GM19328 (cell line): ENCODE data around the gene PIK3CA.

ENCODE experiments used
- ATAC-seq: cut with Tn5 transposase; IDR thresholded peaks from one replicate; pipeline ENCODE4 v1.9.1; 2021; ENCODE audit warnings: mild to moderate bottlenecking, moderate library complexity; ENCODE audit not compliant: unreplicated experiment

The PIK3CA gene

GRCh38 chr3:179156775-179157174, 8.6 kb downstream of the PIK3CA start:
- no peak for ATAC-seq

DNA sequence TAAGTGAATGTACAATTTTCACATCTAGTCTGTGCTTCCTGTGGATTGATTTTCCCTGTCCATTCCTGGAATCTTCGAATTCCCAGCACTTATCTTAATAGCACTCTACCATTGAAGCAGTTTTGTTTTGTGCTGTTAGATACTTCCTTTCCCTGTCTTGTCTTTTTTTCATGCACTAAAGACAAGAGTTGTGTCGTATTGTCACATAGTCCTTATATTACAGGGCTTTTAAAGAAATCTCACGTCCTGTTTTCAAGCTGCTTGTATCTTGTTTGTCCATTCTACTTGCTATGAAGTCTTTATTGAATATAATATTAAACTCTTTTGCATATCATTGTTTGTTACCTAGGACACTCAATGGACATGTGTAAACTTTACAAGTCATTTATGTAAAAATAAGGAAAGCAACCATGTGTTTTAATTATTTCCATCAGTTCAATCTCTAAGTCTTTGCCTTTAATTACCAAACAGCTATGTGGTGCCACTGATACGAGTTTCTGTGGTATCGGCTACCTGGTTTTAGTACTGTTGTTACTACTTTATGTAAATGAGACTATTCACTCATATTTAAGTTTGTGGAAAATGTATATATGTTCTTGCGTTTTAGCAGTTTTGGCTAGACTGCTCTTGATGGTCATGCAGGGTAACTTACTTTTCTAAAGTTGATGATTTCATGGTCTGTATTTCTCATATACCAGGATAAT, 10.3 kb downstream of the PIK3CA start:
- no peak for ATAC-seq

- ATAC-seq = no peak
These were observed 15.3 kb downstream of the PIK3CA start for GRCh38 chr3:179163503-179163902.

- no peak for ATAC-seq
These were observed 16.7 kb downstream of the PIK3CA start for GRCh38 chr3:179164857-179165256.

- ATAC-seq = no peak
These were observed 18.5 kb downstream of the PIK3CA start for GRCh38 chr3:179166561-179167201.

- no peak for ATAC-seq
These were observed 20.8 kb downstream of the PIK3CA start for GRCh38 chr3:179168918-179169317.

DNA sequence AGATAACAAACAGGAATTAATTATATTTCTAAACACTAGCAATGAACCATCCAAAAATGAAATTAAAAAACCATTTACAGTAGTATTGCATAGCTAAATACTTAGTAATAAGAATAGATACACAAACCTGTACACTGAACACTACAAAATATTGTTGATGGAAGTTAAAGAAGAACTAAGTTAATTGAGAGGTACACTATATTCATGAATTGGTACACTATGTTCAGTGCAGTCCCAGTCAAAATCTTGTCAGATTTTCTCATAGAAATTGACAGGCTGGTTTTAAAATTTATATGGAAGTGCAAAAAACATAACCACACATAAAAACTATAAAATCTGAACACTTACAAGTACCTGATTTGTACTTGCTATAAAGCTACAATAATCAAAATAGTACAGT, 24.4 kb downstream of the PIK3CA start:
- ATAC-seq = no peak

- no peak for ATAC-seq
These were observed 26.2 kb downstream of the PIK3CA start for GRCh38 chr3:179174316-179174715.

- ATAC-seq = no peak
These were observed 26.7 kb downstream of the PIK3CA start for GRCh38 chr3:179174898-179175297.

DNA sequence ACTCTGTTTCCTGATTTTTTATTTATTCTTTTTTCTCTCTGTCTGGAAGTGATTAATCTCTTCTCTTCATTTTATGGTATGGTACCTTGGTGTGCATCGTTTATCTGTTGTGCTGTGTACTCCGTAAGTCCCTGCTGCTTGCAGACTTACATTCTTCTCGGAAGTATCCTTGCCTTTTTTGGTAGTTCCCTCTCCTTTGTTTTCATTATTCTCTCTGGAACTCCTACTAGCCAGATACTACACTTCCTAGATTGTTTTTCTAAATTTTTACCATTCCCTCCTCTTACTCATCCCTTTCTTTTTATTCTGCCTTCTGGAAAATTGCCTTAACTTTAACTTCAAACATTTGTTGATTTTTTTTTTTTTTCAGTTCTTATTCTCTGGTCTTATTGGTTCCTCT, 27.2 kb downstream of the PIK3CA start:
- no peak for ATAC-seq

- ATAC-seq = no peak
These were observed 29.5 kb downstream of the PIK3CA start for GRCh38 chr3:179177611-179178010.

GRCh38 chr3:179179256-179179655, 31.1 kb downstream of the PIK3CA start:
- ATAC-seq = no peak

DNA sequence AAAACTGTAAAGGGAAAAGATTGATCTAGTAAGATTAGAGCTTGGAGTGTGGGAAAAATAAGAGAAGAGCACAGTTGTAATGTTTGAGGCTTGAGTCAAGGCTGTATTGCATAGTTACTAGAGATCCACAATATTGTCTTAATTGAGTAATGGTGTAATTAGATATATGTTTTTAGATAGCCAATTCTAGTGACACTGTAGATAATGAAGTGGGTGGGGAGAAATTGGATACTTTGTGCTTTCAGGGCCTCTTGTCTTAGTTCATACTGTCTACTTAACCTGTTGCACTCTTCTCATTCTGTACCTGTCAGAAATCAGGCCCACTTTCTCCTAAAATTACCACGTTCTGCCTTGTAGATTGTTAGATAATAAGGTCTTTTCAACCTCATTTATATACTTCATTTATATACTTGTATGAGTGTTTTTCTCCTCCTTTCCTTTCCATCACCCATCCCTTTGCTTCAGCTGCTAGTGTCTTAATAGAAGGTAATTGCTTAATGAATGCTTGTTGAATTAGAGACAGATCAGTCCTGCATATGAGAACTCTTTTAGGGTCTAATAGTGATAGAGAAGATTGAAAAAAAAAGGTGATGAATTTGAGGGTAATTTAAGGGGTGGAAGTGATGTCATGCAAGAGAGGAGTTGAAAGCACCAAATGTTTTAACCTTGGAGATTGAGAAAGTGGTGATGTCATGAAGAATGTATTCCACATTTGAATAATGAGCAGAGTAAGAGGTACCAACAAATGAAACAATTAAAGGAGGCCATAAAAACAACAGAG, 32.0 kb downstream of the PIK3CA start:
- no peak for ATAC-seq

DNA sequence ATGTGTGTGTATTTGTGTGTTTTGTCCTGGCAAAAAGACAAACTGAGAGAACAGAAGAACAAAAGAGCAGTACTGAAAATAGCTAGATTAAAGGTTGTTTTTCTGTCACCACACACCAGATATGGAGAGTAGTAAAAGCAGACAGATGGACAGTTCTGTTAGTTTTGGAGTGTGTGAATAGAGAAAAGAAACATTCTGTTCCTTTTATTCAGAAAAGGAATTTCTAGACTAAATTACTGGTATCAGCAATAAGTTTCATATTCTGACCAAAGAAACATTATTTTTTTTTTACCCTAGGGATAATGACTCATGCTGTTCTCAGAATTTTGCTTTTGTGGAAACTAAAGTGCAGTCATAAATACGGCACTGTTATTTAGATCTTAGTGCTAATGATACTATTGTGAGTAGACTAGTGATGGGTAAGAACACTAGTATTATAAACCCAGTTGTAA, 32.9 kb downstream of the PIK3CA start:
- ATAC-seq = no peak

- no peak for ATAC-seq
These were observed 33.9 kb downstream of the PIK3CA start for GRCh38 chr3:179181993-179182551.

GRCh38 chr3:179182902-179183301, 34.7 kb downstream of the PIK3CA start:
- ATAC-seq = no peak

DNA sequence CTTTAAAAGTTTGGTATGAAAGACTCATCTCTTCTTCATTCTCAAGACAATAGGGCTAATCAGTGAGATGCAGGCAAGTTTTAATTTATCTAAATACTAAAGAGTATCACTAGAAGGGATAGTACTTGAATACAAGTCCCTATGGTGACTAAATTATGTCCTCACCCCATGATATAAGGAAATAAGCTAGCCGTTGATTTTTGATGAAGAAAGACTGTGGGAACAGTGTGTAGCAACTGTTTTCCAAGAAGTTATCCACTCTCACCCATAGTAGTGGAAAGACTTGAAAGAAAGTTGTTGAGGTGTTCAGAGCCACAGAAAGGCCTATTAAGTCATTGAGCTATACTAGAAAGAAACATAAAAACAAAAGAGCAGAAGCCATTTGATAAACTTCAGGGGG, 36.7 kb downstream of the PIK3CA start:
- ATAC-seq = no peak

- no peak for ATAC-seq
These were observed 38.3 kb downstream of the PIK3CA start for GRCh38 chr3:179186426-179186825.

DNA sequence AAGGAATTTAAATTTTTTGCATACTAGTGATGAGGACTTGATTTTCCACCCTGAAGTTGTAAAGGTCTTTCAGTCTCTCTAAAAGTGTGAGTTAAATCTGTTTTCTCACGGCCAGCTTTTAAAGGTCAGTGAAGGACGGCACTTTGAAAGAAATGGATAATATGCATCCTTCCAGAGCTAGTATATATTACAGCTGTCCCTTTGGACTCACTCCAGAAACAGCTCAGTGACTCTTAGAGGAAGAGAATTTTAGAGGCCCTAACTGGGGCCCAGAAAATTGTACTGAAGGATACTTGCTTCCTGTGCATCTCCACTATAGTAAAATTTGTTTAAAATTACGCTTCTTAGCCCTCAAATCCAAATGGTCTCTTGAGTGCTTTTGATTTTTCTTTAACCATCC, 41.6 kb downstream of the PIK3CA start:
- ATAC-seq = no peak

GRCh38 chr3:179190581-179190980, 42.4 kb downstream of the PIK3CA start:
- ATAC-seq = no peak

GRCh38 chr3:179192542-179192941, 44.4 kb downstream of the PIK3CA start:
- no peak for ATAC-seq

- ATAC-seq = no peak
These were observed 46.8 kb downstream of the PIK3CA start for GRCh38 chr3:179194931-179195330.
